HG03066 (cell line): ENCODE results near the gene SPAG5.
"Not testable (repeated sequence)": the region's sequence is repeated elsewhere in the genome, so short reads cannot be mapped to it uniquely, and the experiment has no call there.

Source experiments
- ATAC-seq: cut with Tn5 transposase; IDR thresholded peaks from one replicate; pipeline ENCODE4 v1.9.1; 2021; ENCODE audit warnings: low read depth; ENCODE audit not compliant: unreplicated experiment

Gene SPAG5

GRCh38 chr17:28612936-28613872 lies 14.4 kb upstream of the SPAG5 start:
- ATAC-seq: no peak

GRCh38 chr17:28612531-28612930 lies 13.7 kb upstream of the SPAG5 start:
- ATAC-seq: no peak

DNA sequence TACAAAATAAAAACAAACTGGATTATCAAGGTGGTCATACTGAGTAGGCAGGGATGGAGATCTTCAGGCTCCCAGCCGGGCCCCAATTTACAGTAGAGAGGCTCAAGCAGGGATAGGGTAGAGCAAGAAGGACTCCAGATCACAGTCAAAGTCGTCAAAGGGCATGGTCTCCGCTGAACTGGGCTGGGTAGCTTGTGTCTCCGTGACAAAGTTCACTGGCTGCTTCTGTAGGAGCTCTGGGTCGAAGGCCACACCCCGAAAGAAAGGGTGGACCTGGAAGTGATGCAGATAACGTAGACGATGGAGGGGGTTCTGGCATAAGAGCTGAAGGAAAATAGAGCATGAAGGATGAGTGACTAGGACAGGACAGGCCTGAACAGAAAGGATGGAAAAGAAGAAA lies 11.6 kb upstream of the SPAG5 start:
- no peak for ATAC-seq

GRCh38 chr17:28604031-28604430 lies 5.2 kb upstream of the SPAG5 start:
- ATAC-seq: not testable (repeated sequence)

DNA sequence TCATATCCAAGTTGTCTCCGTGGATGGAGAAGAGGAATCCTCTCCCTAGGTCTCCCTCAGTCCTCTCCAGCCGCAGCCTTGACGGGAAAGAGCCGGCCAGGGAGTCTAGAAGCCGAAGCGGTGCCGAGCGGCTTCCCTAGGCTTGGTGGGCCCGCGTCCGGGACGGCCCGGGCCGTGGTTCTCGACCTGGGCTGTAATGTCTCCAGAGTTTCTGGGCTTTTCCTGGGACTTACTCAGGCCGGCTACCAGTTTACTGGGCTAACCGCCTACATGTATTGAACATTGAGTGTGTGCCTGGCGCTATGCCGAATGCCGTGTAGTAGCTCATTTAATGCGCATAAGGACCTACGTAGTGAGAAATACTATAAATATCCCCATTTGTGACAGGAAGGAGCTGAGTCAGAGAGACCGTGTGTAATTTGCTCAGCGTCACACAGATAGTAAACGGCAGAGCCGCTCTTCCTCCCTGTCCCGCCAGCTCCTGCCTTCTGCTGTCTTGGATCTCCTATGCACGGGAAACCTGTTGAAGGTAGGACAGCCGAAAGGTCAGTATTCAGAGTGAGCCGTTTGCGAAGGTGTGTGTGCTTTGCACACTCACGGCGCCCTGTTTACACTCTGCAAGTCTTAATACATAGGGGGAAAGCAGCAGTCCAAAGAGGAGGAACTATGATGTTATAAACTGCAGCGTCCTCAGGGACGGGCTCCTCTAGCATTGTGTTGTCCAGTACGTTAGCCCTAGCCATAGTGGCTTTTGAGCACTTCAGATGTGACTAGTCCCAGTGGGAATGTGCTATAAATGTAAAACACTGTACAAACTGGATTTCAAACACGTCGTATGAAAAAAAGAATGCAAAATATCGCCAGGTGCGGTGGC lies 723 bp upstream of the SPAG5 start:
- peak; percentile 41 for ATAC-seq

DNA sequence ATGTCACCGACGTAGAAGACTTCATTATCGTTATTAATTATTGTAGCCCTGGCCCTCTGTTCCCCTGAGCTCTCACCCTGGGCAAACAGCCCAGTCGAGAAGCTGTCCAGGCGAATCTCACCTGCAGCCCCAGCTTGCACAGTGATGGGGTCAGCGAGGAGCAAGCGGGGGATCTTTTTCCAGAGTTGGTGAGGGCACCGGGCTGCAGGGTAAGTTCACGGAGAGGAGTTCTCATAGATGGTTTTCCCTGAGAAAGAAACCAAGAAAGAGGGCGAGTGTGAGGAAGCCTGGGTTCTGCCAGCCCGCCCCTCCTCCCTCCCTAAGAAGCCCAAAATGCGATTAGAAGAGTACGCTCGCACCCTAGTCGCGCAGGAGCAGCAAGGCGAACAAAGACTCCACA lies 436 bp downstream of the SPAG5 start:
- ATAC-seq: no peak

- ATAC-seq: no peak
Observed at GRCh38 chr17:28597606-28598383, 1.0 kb downstream of the SPAG5 start.

DNA sequence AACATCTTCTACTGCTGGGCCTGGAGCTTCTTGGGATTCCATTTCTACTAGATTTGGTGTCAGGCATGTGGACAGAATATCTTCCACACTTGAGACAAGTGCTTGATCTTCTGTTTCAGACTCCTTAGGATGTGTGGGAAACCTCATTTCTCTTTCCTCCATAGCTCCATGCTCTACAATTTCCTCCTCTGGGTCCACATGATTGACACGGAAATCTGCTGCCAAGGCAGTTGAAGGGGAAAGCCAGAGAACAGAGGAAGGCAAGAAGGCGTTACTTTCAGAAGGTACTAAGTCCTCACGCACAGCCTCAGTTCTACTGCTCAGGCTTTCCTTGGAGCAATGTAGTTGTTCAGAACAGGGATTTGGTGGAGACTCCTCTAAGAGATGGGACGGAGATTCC lies 6.6 kb downstream of the SPAG5 start:
- ATAC-seq: no peak

DNA sequence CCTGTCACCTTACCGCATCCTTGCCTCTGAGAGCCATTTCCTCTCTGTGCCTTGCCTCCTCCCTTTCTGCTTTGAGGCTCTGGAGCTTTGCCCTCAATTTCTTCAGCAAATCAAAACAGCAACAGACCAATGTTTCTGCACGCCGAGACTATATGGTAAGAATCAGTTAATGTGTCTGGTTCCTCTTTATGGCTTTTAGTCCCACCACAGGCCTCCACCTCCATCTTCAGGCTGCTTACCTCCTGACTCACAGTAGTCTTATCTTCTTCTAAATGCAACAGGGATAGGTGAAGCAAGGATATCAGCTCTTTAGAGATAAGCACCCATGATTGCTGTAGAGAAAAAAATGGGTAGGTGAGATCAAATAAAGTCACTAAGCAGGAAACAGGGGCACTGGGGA lies 13.0 kb downstream of the SPAG5 start:
- ATAC-seq: no peak

DNA sequence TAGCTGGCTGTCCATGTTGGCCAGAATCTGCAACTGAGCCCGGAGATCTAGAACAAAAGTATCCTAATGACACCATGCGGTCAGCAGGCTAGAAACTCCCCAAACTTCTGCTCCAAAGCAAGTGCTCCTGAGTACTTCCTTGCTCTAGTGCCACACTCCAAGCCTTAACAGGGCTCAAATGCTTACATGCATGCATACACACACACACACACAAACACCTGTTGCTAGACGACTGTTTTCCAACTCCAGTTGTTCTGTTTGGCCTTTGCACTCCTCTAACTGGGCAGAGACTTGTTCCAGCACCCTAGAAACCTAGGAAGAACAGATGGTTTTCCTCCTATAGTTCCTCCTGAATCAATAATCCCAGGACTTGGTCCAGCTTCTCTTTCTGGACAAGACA lies 14.4 kb downstream of the SPAG5 start:
- ATAC-seq: no peak

DNA sequence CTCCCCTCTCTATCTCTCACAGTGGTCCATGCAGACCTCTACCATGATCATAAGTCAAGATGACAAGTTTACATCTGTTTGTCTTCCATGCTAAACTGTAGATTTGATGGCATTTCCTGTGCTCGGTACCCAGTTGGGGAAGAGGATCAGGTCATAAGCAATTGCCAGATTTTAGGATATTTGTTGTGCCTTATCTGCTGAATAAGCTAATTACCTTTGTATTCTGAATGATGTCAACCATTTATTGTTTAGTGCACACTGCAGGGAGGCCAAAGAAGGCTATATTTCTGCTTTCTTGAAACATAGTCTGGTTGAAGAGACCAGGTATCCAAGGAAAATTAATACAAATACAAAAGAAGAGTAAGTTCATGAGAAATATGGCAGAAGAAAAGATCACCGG lies 16.3 kb downstream of the SPAG5 start:
- ATAC-seq: no peak

- no peak for ATAC-seq
Observed at GRCh38 chr17:28580959-28581358, 17.9 kb downstream of the SPAG5 start.

DNA sequence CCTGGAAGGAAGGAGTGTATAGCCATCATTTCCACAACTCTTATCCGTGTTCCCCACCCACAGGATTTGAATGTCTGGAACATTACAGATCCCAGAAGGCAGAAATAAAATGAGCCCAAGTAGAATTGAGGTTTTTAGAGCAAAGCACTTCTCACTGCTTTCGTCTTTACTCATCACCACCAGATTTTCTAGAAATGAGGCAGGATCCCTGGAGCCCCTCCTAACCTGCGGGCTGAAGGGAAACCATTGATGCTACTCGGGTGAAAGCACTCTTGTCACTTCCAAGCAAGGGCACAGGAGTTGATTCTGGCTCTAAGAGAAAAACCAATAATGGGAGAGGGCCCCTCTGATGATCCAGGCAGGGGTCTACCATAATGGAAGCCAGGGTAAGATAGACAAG lies 19.3 kb downstream of the SPAG5 start:
- ATAC-seq: no peak

GRCh38 chr17:28578246-28579195 lies 20.3 kb downstream of the SPAG5 start:
- no peak for ATAC-seq

GRCh38 chr17:28577466-28577824 lies 21.4 kb downstream of the SPAG5 start:
- ATAC-seq: no peak

DNA sequence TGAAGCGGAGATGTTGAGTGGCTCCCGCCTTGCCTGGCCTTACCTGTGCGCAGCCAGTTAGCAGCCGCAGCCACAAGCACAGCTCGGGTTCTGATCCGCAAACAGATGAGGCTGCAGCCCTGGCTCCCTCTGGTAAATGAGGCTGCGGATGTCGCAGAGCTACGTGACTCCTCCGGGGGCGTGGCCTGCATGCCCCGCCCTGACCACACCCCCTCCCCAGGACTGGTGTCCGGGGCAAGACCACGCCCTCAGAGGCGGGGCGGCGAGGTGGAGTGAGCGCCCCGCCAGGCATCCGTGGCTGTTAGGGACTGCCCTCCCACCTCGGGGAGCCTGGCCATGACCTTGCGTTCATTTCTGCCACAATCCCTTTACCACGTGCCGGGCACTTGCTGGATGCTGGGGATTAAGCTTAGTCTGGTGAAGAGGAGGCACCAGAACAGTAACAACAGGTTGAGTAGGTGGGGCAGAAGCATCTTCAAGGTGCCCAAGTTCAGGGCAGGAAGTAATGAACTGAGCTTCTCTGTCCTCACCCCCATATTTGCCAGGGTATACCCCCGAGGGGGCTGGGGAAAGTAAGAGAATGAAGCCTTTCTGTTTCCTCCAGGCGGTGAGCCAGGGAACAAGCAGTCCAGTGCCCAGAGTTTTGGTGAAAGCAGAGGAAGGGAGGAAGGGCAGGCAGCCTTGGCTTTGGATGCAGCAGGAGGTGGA lies 21.9 kb downstream of the SPAG5 start, which contains the start of gene ALDOC:
Gene ALDOC, minus strand, starts transcription at position 138 of the 708 bp plus-strand sequence. CDS start 1,363 bp downstream, outside the sequence.
- ATAC-seq: peak; percentile 81

- ATAC-seq: not testable (repeated sequence)
Observed at GRCh38 chr17:28576016-28576415, 22.8 kb downstream of the SPAG5 start.

GRCh38 chr17:28575126-28575795 lies 23.6 kb downstream of the SPAG5 start:
- no peak for ATAC-seq
